Fibroblast of upper back skin (primary cell): ENCODE data around the gene TMED1.
A peak's percentile ranks its signal among the peaks of the same experiment; 100 is the strongest.

Experiments used
- DNase-seq: peaks from one replicate; pipeline ENCODE4 v3.0.0-alpha.2; 2013

TMED1 gene

DNA sequence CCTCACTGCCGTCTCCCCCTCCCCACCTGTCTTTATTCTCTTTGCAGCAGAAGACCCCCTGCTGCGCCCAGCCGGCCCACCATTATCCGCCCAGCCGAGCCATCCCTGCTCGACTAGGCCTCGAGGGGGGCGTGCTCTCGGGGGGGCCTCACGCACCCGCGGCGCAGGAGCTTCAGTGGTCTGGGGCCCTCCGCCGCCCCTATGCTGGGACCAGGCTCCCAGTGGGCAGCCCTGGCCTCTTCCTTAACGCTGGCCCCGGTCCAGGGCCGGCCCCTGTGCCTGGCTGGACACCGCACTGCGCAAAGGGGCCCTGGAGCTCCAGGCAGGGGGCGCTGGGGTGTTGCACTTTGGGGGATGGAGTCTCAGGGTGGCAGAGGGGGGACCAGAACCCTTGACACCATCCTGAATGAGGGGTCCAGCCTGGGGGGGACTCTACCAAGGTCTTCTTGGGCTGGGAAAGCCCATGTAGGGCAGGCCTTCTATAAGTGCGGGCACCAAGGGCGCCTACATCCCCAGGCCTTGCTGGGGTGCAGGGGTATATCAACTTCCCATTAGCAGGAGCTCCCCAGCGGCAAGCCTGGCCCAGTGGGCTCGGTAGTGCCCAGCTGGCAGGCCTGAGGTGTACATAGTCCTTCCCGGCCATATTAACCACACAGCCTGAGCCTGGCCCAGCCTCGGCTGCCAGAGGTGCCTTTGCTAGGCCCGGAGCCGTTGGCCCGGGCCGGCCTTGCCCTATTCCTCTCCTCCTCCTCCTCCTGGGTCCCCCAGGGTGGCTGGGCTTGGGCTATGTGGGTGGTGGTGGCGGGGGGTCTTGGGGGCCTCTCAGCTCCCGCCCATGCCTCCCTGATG is 4.9 kb downstream of the TMED1 start:
- DNase-seq: no peak

GRCh38 chr19:10830370-10830769 is 5.6 kb downstream of the TMED1 start:
- DNase-seq: no peak

GRCh38 chr19:10829967-10830366 is 6.0 kb downstream of the TMED1 start:
- no peak for DNase-seq

DNA sequence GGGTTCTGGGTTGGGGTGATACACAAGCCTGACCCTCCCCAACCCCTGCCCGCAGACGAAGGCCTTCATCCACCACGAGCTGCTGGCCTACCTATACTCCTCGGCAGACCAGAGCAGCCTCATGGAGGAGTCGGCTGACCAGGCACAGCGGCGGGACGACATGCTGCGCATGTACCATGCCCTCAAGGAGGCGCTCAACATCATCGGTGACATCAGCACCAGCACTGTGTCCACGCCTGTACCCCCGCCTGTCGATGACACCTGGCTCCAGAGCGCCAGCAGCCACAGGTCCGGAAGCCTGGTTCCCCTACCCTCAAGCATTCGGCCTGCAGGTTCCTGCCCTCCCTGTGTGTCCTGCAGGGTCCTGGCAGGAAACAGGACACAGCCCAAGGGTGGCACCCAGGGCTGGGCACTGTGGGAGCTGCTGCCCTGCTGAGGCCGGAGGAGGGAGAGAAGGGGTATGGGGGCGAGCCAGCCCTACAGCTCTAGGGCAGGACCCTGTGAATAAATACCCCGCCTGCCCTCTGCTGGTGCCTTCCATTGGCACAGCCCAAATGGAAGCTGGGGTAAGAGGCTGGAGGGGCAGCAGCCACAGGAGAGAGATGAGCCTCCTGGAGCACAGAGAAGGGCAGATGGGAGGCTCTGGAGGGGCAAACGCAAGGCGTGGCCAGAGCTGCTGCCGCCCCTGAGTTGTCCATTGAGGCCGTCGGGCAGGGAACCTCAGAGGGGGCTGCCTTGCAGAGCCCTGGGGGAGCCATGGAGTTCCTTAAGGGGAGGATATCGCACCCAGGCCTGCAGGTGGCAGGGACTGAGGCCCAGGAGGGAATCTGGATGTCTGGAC is 6.8 kb downstream of the TMED1 start:
- no peak for DNase-seq

- DNase-seq: no peak
Observed at GRCh38 chr19:10826846-10827245, 9.2 kb downstream of the TMED1 start.

DNA sequence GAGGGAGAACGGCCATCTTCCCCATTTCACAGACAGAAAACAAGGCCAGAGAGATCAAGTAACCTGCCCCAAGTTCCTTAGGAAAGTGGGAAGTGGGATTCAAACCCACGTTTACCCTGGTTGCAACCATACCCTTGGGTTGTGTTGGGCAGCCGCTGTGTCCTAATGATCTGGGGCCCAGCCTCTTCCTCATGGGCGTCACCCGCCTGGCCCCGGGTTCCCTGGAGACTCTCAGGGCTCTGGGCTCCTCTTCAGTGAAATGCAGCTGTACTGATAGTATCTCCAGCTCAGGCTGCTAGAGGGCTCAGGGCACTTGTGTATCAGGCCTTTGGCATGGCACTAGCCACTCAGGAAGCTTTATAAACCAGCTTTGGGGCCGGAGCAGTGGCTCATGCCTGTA is 9.8 kb downstream of the TMED1 start:
- DNase-seq: no peak

DNA sequence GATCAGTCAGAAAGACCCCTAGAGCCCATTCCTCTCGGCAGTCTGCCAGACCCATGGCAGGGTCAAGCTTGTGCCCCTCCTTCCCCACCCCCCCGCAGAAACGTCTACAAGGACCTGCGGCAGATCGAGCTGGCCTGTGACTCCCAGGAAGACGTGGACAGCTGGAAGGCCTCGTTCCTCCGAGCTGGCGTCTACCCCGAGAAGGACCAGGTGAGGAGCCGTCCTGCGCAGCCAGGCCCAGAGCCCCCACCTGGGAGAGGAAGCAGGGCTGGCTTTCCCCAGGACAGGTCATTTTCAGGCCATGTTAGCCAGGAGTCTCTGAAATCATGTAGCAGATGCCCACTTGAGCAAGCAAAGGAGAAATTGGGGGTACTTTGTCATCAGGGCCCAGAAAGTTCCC is 12.3 kb downstream of the TMED1 start:
- no peak for DNase-seq

DNA sequence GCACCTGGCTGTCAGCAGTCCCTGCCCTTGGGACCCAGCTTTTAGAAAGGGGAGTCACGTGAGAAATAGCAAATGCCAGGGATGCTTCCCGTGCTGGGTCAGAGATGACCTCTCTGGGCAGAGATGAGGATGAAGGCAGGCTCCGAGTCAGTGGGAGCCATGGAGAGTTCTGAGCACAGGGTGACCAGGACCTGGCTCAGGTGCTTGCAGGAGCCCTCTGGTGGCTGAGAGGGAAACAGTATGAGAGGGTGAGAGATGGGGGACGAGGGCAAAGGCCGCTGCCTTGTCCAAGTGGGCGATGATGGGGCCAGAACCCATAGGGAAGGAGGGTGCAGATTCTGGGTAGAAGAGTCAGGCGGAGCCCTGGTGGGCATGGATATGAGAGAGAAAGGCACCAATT is 15.8 kb downstream of the TMED1 start:
- DNase-seq: no peak

GRCh38 chr19:10819124-10820060 is 16.6 kb downstream of the TMED1 start:
- DNase-seq: no peak

DNA sequence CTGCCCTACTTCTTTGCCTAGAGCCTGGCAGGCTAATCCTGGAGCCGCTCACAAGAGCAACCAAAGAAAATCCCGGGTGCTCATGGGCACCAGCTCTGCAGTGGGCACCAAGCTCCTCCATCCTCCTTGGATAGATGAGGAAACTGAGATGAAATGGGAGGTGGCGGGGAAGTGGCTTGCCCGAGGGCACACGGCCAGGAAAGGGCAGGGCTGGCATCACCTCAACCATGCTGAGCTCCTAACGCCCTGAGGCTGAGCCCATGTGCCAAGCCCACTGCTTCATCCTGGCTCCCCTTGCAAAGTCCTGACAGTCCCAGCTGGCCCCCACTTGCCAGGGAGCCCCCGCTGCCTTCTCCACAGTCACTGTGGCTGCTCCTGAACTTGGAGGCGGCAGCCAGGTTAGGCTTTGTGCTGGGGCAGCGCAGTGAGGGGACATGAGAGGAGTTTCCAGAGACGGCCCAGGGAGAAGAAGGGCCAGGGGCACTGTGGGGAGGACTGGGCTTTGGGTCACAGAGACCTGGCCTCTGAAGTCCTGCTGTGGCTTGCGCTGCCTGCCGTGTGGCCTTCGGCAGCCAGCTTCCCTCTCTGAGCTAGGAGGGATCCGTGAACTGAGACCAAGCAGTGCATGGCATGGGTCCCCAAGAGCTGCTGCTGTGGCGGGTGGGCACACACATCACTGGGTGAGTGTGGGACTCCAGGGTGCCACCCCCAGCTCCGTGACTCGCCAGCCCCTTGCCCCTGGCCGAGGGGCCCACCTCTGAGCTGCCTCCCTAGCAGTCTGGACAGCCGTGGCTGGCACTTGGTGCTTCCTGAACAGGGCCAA is 17.5 kb downstream of the TMED1 start:
- DNase-seq: no peak

- DNase-seq: peak; percentile 99
Observed at GRCh38 chr19:10817291-10818038, 18.5 kb downstream of the TMED1 start.

- no peak for DNase-seq
Observed at GRCh38 chr19:10816691-10817090, 19.3 kb downstream of the TMED1 start.

DNA sequence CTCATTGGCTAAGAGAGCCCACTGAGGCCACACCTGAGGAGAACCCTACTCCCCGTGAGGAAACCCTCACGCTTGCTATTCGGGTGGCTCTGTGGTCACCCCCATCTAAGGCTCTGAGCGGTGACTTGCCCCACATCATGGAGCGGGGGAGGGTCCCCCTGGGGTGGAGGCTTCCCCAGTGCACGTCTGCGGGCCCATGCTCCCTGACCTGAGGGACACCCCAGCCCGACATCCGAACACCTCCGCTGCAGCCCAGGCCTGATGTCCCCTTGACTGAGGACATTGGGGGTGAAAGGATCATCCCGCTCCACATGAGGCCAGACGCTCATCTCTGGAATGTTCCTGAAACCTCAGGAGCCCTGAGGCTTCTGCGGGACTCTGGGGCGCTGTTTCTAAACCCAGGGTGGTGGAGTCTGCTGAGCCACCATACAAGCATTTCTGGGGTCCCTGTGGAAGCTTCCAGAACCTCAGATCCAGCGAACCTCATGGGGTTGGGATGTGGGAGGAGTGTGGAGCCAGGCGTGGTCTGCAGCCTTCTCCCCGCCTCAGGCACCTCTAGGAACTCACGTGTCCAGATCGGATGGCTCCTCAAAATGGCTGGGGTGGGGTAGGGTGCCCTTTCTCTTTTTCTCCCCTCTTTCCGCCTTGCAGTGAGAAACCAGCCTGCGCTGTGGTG is 19.9 kb downstream of the TMED1 start:
- DNase-seq: peak; percentile 60

DNA sequence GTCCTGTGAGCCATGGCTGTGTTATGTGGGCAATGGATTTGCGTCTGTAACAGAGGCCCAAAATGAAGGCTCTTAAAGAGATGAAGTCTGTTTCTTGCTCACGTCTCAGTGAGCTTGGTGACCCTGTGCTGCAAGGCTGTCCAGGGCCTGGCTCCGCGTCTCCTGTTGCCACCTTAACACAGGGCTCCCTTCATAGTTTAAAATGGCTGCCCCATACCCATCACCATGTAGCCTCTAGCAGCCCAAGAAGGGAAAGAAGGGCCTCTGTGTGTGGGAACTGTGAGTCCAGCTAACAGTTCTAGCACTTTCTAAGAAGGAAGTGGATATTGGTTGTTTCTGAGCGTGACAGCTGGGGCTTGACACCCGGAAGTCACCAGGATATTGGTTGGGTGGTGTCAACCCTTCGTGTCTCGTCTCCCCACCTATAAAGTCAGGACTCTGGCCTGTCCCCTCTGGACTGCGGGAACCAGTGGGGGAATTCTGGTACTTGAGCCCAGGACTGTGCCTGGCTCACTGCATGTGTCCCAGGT is 20.9 kb downstream of the TMED1 start:
- DNase-seq: no peak

GRCh38 chr19:10812902-10813404 is 23.1 kb downstream of the TMED1 start:
- peak; percentile 96 for DNase-seq

GRCh38 chr19:10812196-10812595 is 23.8 kb downstream of the TMED1 start:
- no peak for DNase-seq

DNA sequence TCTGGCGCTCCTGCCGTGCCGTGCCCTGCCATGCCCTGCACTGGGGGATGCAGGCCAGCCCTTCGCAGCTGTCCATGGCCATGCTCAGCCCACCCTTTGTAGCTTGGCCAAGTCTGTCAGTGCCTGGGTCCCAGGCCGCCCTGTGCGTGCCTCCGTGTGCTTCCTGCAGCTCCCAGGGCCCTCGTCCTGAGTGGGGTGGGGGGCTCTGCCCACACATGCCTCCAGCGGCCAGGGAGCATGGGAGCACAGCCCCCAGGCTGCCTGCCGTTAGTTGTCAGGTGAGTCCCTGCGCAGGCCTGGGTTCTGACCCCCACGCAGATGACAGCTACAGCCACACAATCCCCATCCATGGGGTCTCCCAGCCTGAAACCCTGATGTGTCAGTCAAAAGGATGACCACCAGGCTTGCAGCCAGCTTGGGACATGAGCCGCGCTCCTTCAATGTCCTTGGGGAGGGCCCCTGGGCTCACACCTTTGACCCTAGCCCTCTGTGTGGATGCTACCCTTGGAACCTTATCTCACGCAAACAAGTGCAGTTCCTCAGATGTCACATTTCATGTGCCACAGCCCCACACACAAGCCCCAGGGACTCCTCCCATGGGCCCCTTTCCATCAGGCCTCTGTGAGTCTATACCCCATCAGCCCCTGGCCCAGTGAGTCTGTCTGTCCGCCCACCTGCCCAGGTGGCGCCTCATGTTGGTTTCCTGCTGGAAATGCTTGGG is 24.5 kb downstream of the TMED1 start:
- DNase-seq: no peak

GRCh38 chr19:10809651-10810285 is 26.2 kb downstream of the TMED1 start:
- DNase-seq: no peak
